Osteocyte (in vitro differentiated cells): ENCODE measurements around the gene IL12RB1. TPM values are rescaled to one million over a fixed set of nuclear protein-coding genes. Genes with fewer than 3 reads are reported as not detected.
"Not testable (repeated sequence)": the region's sequence is repeated elsewhere in the genome, so short reads cannot be mapped to it uniquely, and the experiment has no call there.

ENCODE experiments used
- DNase-seq: peaks from one replicate; pipeline ENCODE4 v3.0.0; 2021; ENCODE audit warnings: mixed read lengths; ENCODE audit not compliant: unreplicated experiment; ENCODE audit errors: extremely low spot score
- H3K27ac Mint-ChIP-seq: one replicate; pipeline ENCODE4 v1.8.0; 2021; ENCODE audit warnings: mild to moderate bottlenecking, mixed read lengths; ENCODE audit not compliant: unreplicated experiment
- H3K27me3 Mint-ChIP-seq: one replicate; pipeline ENCODE4 v1.8.0; 2021; ENCODE audit warnings: mixed read lengths; ENCODE audit not compliant: unreplicated experiment
- H3K36me3 Mint-ChIP-seq: one replicate; pipeline ENCODE4 v1.8.0; 2021; ENCODE audit warnings: mixed read lengths; ENCODE audit not compliant: unreplicated experiment
- H3K4me1 Mint-ChIP-seq: one replicate; pipeline ENCODE4 v1.8.0; 2021; ENCODE audit warnings: mixed read lengths; ENCODE audit not compliant: unreplicated experiment
- H3K4me3 Mint-ChIP-seq: one replicate; pipeline ENCODE4 v1.8.0; 2021; ENCODE audit warnings: mild to moderate bottlenecking, moderate library complexity, mixed read lengths; ENCODE audit not compliant: unreplicated experiment
- H3K9me3 Mint-ChIP-seq: one replicate; pipeline ENCODE4 v1.8.0; 2021; ENCODE audit warnings: mixed read lengths; ENCODE audit not compliant: unreplicated experiment
- total RNA-seq: library from RNA; stranded (reverse); gene quantifications from 2 replicates; pipeline ENCODE4 v1.2.1, GENCODE V29; 2021
- TF ChIP-seq, protein P1 (sequence below): fragments of 200-600 bp; sonication (generic); IDR thresholded peaks from 2 replicates; pipeline ENCODE4 v1.5.0; 2021; ENCODE audit warnings: antibody characterized with exemption, mild to moderate bottlenecking, moderate library complexity

The IL12RB1 gene
- total RNA-seq, 1 donor from 2014 or later = 0.51 TPM

DNA sequence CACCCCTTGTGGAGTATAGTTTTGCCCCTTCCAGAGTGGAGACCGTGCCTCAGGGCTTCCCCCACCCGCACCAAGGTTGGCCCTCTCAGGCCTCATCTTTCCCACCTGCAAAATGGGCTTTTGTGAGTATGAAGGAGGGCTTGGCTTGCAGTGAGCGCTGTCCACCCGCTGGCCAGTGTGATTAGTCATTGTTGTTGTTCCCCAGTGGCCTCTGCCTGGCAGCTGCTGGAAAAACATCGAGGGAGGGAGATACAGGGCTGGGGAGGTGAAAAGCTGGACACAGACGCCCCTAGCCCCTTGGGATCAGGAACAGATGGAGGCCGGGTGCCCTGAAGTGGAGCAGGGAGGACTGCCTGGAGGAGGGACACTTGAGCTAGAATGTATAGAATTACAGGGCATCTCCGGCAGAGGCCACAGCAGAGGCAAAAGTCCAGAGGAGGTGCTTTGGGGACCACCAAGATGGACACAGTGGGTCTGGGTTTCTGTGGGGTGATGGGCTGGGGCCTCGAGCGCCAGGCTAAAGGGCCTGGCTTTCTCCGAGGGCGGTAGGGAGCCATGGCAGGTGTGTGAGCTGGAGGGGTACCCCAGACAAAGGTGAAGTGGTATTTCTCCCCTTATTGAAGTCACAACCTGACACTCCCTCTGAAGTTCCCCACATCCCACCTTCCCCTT lies 3.9 kb upstream of the IL12RB1 start:
- Mint-ChIP-seq H3K4me3 (no peak overlapping the region), H3K4me1 (peaks cover 31% of the 10 kb centered on the region), H3K27ac (no peak overlapping the region), H3K36me3 (no peaks in the 10 kb centered on the region), H3K27me3 (peaks cover 3% of the 10 kb centered on the region), H3K9me3 (no peaks in the 10 kb centered on the region)
- TF ChIP-seq, protein P1, sequence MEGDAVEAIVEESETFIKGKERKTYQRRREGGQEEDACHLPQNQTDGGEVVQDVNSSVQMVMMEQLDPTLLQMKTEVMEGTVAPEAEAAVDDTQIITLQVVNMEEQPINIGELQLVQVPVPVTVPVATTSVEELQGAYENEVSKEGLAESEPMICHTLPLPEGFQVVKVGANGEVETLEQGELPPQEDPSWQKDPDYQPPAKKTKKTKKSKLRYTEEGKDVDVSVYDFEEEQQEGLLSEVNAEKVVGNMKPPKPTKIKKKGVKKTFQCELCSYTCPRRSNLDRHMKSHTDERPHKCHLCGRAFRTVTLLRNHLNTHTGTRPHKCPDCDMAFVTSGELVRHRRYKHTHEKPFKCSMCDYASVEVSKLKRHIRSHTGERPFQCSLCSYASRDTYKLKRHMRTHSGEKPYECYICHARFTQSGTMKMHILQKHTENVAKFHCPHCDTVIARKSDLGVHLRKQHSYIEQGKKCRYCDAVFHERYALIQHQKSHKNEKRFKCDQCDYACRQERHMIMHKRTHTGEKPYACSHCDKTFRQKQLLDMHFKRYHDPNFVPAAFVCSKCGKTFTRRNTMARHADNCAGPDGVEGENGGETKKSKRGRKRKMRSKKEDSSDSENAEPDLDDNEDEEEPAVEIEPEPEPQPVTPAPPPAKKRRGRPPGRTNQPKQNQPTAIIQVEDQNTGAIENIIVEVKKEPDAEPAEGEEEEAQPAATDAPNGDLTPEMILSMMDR = no peak
- DNase-seq = no peak

- peaks cover 29% of the 10 kb centered on the region for H3K4me1 Mint-ChIP-seq
- TF ChIP-seq, protein P1 = no peak
- H3K27ac Mint-ChIP-seq = no peak overlapping the region
- peaks cover 3% of the 10 kb centered on the region for H3K27me3 Mint-ChIP-seq
- no peaks in the 10 kb centered on the region for H3K36me3 Mint-ChIP-seq
- no peak overlapping the region for H3K4me3 Mint-ChIP-seq
- H3K9me3 Mint-ChIP-seq = no peaks in the 10 kb centered on the region
- no peak for DNase-seq
These were observed 3.0 kb upstream of the IL12RB1 start for GRCh38 chr19:18089726-18090125.

DNA sequence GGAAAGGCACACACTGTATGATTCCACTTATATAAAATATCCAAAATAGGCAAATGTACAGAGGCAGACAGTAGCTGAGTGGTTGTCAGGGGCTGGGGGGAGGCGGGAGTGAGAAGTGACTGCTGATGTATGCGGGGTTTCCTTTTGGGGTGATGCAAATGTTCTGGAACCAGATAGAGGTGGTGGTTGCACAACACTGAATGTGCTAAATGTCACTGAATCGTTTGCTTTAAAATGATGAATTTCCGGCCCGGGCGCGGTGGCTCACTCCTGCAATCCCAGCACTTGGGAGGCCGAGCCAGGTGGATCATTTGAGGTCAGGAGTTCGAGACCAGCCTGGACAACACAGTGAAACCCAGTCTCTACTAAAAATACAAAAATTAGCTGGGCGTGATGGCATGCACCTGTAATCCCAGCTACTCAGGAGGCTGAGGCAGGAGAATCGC lies 2.4 kb upstream of the IL12RB1 start:
- H3K4me1 Mint-ChIP-seq = peaks cover 23% of the 10 kb centered on the region
- H3K27me3 Mint-ChIP-seq, H3K27ac Mint-ChIP-seq, H3K36me3 Mint-ChIP-seq, DNase-seq, H3K4me3 Mint-ChIP-seq, H3K9me3 Mint-ChIP-seq: not testable (repeated sequence)

- Mint-ChIP-seq H3K27me3 (peaks cover 5% of the 10 kb centered on the region), H3K36me3 (no peaks in the 10 kb centered on the region), H3K9me3 (no peaks in the 10 kb centered on the region), H3K27ac (no peak overlapping the region), H3K4me3 (no peak overlapping the region), H3K4me1 (peaks cover 18% of the 10 kb centered on the region)
- TF ChIP-seq, protein P1 = no peak
- DNase-seq = no peak
These were observed 854 bp downstream of the IL12RB1 start for GRCh38 chr19:18085702-18086457.

GRCh38 chr19:18083929-18084684 lies 2.6 kb downstream of the IL12RB1 start:
- no peak for DNase-seq
- TF ChIP-seq, protein P1 = no peak
- Mint-ChIP-seq H3K9me3 (no peaks in the 10 kb centered on the region), H3K27me3 (peaks cover 7% of the 10 kb centered on the region), H3K36me3 (no peaks in the 10 kb centered on the region), H3K4me1 (peaks cover 7% of the 10 kb centered on the region), H3K4me3 (no peak overlapping the region), H3K27ac (no peak overlapping the region)
